ENCODE measurements around the gene SYVN1.
"Not testable (repeated sequence)": the region's sequence is repeated elsewhere in the genome, so short reads cannot be mapped to it uniquely, and the experiment has no call there.

GRCh38 chr11:65118891-65119669 lies 15.2 kb downstream of the SYVN1 start:
- not testable (repeated sequence) for TF ChIP-seq MAX (IDR thresholded peaks at IDR 0.05; ENCODE audit: low read depth); EP300 (IDR thresholded peaks at IDR 0.05; ENCODE audit: borderline replicate concordance in 1 of 2, low read depth in 1 of 2, low read length in 1 of 2); ELF1 (IDR thresholded peaks at IDR 0.05); TAF1 (IDR thresholded peaks at IDR 0.05; ENCODE audit: borderline replicate concordance, low read depth, low read length); CTCF (IDR thresholded peaks at IDR 0.05); RAD21 (IDR thresholded peaks at IDR 0.05; ENCODE audit: low read length); NRF1 (IDR thresholded peaks at IDR 0.05; ENCODE audit: low read depth, low read length); CHD2 (IDR thresholded peaks at IDR 0.05; ENCODE audit: low read length, partially characterized antibody); FOXJ3 (CRISPR knock-in tag; IDR thresholded peaks at IDR 0.05); YY1 (IDR thresholded peaks at IDR 0.05; ENCODE audit: low read depth)
- TF ChIP-seq, protein P1, sequence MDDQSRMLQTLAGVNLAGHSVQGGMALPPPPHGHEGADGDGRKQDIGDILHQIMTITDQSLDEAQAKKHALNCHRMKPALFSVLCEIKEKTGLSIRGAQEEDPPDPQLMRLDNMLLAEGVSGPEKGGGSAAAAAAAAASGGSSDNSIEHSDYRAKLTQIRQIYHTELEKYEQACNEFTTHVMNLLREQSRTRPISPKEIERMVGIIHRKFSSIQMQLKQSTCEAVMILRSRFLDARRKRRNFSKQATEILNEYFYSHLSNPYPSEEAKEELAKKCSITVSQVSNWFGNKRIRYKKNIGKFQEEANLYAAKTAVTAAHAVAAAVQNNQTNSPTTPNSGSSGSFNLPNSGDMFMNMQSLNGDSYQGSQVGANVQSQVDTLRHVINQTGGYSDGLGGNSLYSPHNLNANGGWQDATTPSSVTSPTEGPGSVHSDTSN (IDR thresholded peaks at IDR 0.05): not testable (repeated sequence)
- TF ChIP-seq, protein P2, sequence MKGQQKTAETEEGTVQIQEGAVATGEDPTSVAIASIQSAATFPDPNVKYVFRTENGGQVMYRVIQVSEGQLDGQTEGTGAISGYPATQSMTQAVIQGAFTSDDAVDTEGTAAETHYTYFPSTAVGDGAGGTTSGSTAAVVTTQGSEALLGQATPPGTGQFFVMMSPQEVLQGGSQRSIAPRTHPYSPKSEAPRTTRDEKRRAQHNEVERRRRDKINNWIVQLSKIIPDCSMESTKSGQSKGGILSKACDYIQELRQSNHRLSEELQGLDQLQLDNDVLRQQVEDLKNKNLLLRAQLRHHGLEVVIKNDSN (IDR thresholded peaks at IDR 0.05; ENCODE audit: borderline replicate concordance, low read depth): not testable (repeated sequence)
